Caco-2 (cell line): ENCODE measurements around the gene MYCBP2. TPM values are rescaled to one million over a fixed set of nuclear protein-coding genes. Genes with fewer than 3 reads are reported as not detected.

ENCODE experiments used
- BruUV-seq: library from RNA; stranded (reverse); fragments of 400-500 nt; replicated peaks from 2 replicates; lab custom pipeline; 2021; lab: Mats Ljungman, UMichigan
- CTCF ChIA-PET: fragments of 300-600 bp; sonication (Branson Sonifier 250); formaldehyde crosslinking; loops from one replicate; lab custom pipeline; 2022; ENCODE audit warnings: antibody characterized with exemption; lab: Charles Lee
- POLR2A ChIA-PET: fragments of 300-600 bp; sonication (Branson Sonifier 250); formaldehyde crosslinking; loops from one replicate; lab custom pipeline; 2022; ENCODE audit warnings: antibody characterized with exemption; lab: Charles Lee
- DNase-seq, 2 experiments: peaks; one replicate each; pipeline versions ENCODE4 v3.0.0 to v3.0.0-alpha.2; 2020 to 2022
- H3K27me3 ChIP-seq: replicated peaks from 2 replicates; pipeline ENCODE4 v1.6.0; 2011; ENCODE audit warnings: low read length; ENCODE audit not compliant: control insufficient read depth, insufficient read depth
- H3K36me3 ChIP-seq: 2 replicates; pipeline ENCODE4 v1.5.1; 2011; ENCODE audit warnings: low read length; ENCODE audit not compliant: control insufficient read depth, insufficient read depth
- H3K4me1 ChIP-seq: fragments of 250-450 bp; sonication (Bioruptor Pico); 2 replicates; pipeline ENCODE4 v1.5.1; 2020; ENCODE audit warnings: mild to moderate bottlenecking
- H3K4me3 ChIP-seq: 2 replicates; pipeline ENCODE4 v1.5.1; 2011; ENCODE audit warnings: low read depth, mild to moderate bottlenecking, control low read depth, low read length
- H3K9me3 ChIP-seq: fragments of 250-450 bp; sonication (Bioruptor Pico); 2 replicates; pipeline ENCODE4 v1.5.1; 2020; ENCODE audit warnings: mild to moderate bottlenecking, moderate library complexity
- H3K27ac Mint-ChIP-seq: one replicate; pipeline ENCODE4 v1.8.0; 2022; ENCODE audit warnings: mixed read lengths; ENCODE audit not compliant: unreplicated experiment
- H3K27me3 Mint-ChIP-seq: one replicate; pipeline ENCODE4 v1.8.0; 2022; ENCODE audit warnings: mixed read lengths; ENCODE audit not compliant: insufficient read depth, unreplicated experiment
- H3K36me3 Mint-ChIP-seq: one replicate; pipeline ENCODE4 v1.8.0; 2022; ENCODE audit warnings: mild to moderate bottlenecking, mixed read lengths; ENCODE audit not compliant: insufficient read depth, unreplicated experiment
- H3K4me1 Mint-ChIP-seq: one replicate; pipeline ENCODE4 v1.8.0; 2022; ENCODE audit warnings: low read depth, mixed read lengths; ENCODE audit not compliant: unreplicated experiment
- H3K4me3 Mint-ChIP-seq: one replicate; pipeline ENCODE4 v1.8.0; 2022; ENCODE audit warnings: mild to moderate bottlenecking, moderate library complexity, mixed read lengths; ENCODE audit not compliant: unreplicated experiment
- H3K9me3 Mint-ChIP-seq: one replicate; pipeline ENCODE4 v1.8.0; 2022; ENCODE audit warnings: mixed read lengths; ENCODE audit not compliant: unreplicated experiment
- intact Hi-C: fragments of 100-400 bp; cut with micrococcal nuclease; formaldehyde crosslinking; loops from one replicate; pipeline ENCODE4 v1.10.0; 2022; ENCODE audit not compliant: unreplicated experiment
- total RNA-seq: library from RNA; stranded (reverse); gene quantifications from 2 replicates; pipeline ENCODE4 v1.2.3, GENCODE V29; 2022
- TF ChIP-seq, protein P1 (sequence below), 2 experiments: fragments of 200-600 bp in 1 of 2; IDR thresholded peaks; 1 replicate in 1 of 2; 2 replicates in 1 of 2; pipeline versions ENCODE4 v1.5.1 to v1.8.0; 2011 to 2022; ENCODE audit warnings: antibody characterized with exemption in 1 of 2, control low read depth in 1 of 2, inconsistent platforms in 1 of 2, low read depth in 1 of 2, low read length in 1 of 2, mild to moderate bottlenecking in 1 of 2, moderate library complexity in 1 of 2; ENCODE audit not compliant: insufficient read depth in 1 of 2, severe bottlenecking in 1 of 2, unreplicated experiment in 1 of 2

Gene MYCBP2
- total RNA-seq, 1 experiment from 2014 or later, result 41.3 TPM

GRCh38 chr13:77180011-77180410, 146.9 kb downstream of the MYCBP2 start:
- Mint-ChIP-seq H3K4me1 (no peaks in the 10 kb centered on the region), H3K27ac (no peak overlapping the region), H3K27me3 (no peaks in the 10 kb centered on the region), H3K4me3 (no peak overlapping the region), H3K36me3 (peaks cover 12% of the 10 kb centered on the region), H3K9me3 (no peaks in the 10 kb centered on the region)
- Histone ChIP-seq H3K4me1 (no peaks in the 10 kb centered on the region), H3K9me3 (no peaks in the 10 kb centered on the region), H3K4me3 (no peak overlapping the region), H3K36me3 (no peaks in the 10 kb centered on the region; the same call in none of the 2 replicates), H3K27me3 (no peaks in the 10 kb centered on the region)
- TF ChIP-seq, protein P1, sequence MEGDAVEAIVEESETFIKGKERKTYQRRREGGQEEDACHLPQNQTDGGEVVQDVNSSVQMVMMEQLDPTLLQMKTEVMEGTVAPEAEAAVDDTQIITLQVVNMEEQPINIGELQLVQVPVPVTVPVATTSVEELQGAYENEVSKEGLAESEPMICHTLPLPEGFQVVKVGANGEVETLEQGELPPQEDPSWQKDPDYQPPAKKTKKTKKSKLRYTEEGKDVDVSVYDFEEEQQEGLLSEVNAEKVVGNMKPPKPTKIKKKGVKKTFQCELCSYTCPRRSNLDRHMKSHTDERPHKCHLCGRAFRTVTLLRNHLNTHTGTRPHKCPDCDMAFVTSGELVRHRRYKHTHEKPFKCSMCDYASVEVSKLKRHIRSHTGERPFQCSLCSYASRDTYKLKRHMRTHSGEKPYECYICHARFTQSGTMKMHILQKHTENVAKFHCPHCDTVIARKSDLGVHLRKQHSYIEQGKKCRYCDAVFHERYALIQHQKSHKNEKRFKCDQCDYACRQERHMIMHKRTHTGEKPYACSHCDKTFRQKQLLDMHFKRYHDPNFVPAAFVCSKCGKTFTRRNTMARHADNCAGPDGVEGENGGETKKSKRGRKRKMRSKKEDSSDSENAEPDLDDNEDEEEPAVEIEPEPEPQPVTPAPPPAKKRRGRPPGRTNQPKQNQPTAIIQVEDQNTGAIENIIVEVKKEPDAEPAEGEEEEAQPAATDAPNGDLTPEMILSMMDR (IDR thresholded peaks at IDR 0.05; ENCODE audit: insufficient read depth in 1 of 2, low read depth in 1 of 2, low read length in 1 of 2, severe bottlenecking in 1 of 2, unreplicated experiment in 1 of 2), result no peak
- ChIA-PET CTCF (no interaction called here), POLR2A (no interaction called here)
- BruUV-seq, result no TSS peak
- no peak for DNase-seq
- intact Hi-C loops, result no loop called here

GRCh38 chr13:77177646-77178045, 149.2 kb downstream of the MYCBP2 start:
- ChIA-PET POLR2A (no interaction called here), CTCF (no interaction called here)
- Mint-ChIP-seq H3K27ac (no peak overlapping the region), H3K9me3 (no peaks in the 10 kb centered on the region), H3K4me3 (no peak overlapping the region), H3K4me1 (no peaks in the 10 kb centered on the region), H3K27me3 (no peaks in the 10 kb centered on the region), H3K36me3 (peaks cover 6% of the 10 kb centered on the region)
- TF ChIP-seq, protein P1 (IDR thresholded peaks at IDR 0.05; ENCODE audit: insufficient read depth in 1 of 2, low read depth in 1 of 2, low read length in 1 of 2, severe bottlenecking in 1 of 2, unreplicated experiment in 1 of 2), result no peak
- Histone ChIP-seq H3K4me3 (no peak overlapping the region), H3K27me3 (no peaks in the 10 kb centered on the region), H3K4me1 (no peaks in the 10 kb centered on the region), H3K9me3 (no peaks in the 10 kb centered on the region), H3K36me3 (no peaks in the 10 kb centered on the region; the same call in 1 of the 2 replicates)
- BruUV-seq, result no TSS peak
- DNase-seq, result no peak
- intact Hi-C loops, result no loop called here

DNA sequence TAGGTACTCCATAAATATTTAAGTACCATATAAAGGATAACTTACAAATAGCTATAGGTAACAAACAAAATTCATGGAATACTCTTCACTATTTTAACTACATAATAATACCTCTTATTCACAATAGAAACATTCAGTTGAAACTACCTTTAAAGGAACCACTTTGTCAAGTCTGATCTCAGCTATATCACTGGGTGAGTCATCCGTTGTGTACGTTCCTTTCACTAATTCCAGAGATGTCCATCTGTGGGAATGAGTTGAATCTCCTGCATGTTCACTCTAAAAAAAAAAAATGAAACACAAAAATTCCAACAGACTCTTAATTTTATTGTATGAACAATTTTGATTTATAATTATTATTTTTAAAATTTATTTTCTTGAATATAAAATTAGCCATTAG, 150.5 kb downstream of the MYCBP2 start:
- DNase-seq, result no peak
- no peaks in the 10 kb centered on the region for H3K27me3 Mint-ChIP-seq
- Histone ChIP-seq H3K36me3 (no peaks in the 10 kb centered on the region; the same call in 1 of the 2 replicates), H3K4me3 (no peak overlapping the region), H3K27me3 (no peaks in the 10 kb centered on the region), H3K4me1 (no peaks in the 10 kb centered on the region), H3K9me3 (no peaks in the 10 kb centered on the region)
- ChIA-PET CTCF (interaction anchor here (0.6 kb wide), 1 partner anchor 33 kb away, joined by 3 read pairs; no protein-coding TSS in a partner anchor), POLR2A (no interaction called here)
- no peaks in the 10 kb centered on the region for H3K9me3 Mint-ChIP-seq
- intact Hi-C loops, result no loop called here
- H3K36me3 Mint-ChIP-seq, result peaks cover 6% of the 10 kb centered on the region
- TF ChIP-seq, protein P1 (IDR thresholded peaks at IDR 0.05; ENCODE audit: insufficient read depth in 1 of 2, low read depth in 1 of 2, low read length in 1 of 2, severe bottlenecking in 1 of 2, unreplicated experiment in 1 of 2), result no peak
- H3K4me1 Mint-ChIP-seq, result no peaks in the 10 kb centered on the region
- no peak overlapping the region for H3K4me3 Mint-ChIP-seq
- H3K27ac Mint-ChIP-seq, result no peak overlapping the region
- BruUV-seq, result no TSS peak
